VCaP (cell line): ENCODE data around the gene CTNND2.

Experiments
- H3K27ac ChIP-seq: fragments of 450-650 bp; 2 replicates; pipeline ENCODE4 v1.5.1; 2017
- TF ChIP-seq, protein P1 (sequence below): fragments of 450-650 bp; conservative IDR thresholded peaks from 2 replicates; pipeline ENCODE4 v1.5.1; 2017; ENCODE audit warnings: mild to moderate bottlenecking, moderate library complexity

CTNND2 gene

DNA sequence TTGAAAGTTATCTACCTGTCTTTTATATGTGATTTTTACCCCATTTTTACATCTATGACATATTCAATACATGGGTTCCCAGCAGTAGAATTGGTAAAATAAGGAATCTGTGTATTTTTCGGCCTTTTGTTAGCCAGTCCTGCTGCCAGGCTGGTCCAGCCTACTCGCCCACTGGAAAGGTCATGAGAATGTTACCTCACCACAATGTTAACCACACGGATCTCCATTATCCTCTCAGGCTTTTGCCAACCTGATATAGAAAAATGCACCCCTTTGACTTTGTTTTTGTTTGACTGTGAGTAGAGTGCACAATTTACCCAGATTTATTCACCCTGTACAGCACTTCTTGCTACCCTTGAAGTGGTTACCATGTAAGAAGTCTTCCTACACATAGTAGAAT is 167.2 kb downstream of the CTNND2 start:
- TF ChIP-seq, protein P1, sequence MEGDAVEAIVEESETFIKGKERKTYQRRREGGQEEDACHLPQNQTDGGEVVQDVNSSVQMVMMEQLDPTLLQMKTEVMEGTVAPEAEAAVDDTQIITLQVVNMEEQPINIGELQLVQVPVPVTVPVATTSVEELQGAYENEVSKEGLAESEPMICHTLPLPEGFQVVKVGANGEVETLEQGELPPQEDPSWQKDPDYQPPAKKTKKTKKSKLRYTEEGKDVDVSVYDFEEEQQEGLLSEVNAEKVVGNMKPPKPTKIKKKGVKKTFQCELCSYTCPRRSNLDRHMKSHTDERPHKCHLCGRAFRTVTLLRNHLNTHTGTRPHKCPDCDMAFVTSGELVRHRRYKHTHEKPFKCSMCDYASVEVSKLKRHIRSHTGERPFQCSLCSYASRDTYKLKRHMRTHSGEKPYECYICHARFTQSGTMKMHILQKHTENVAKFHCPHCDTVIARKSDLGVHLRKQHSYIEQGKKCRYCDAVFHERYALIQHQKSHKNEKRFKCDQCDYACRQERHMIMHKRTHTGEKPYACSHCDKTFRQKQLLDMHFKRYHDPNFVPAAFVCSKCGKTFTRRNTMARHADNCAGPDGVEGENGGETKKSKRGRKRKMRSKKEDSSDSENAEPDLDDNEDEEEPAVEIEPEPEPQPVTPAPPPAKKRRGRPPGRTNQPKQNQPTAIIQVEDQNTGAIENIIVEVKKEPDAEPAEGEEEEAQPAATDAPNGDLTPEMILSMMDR, result no peak
- H3K27ac ChIP-seq, result peak overlapping the region; percentile 85; the same call in 1 of the 2 replicates

DNA sequence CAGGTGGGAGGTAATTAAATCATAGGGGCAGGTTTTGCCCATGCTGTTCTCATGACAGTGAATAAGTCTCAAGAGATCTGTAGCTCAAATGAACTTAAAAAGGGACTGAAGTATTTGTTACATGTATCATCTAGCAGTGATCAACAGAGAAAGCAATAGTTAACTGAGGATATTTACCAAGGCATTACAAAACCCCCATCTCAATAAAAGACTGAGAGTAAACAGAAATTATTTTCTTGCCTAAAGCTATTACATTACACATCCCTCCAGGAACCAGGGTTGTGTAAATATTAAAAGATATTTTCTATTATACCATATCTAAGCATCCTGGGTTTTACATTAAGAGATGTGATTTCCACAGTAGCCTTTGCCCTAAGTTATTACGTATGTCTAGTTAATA is 169.9 kb downstream of the CTNND2 start:
- peak overlapping the region; percentile 85 for H3K27ac ChIP-seq
- TF ChIP-seq, protein P1, result no peak

DNA sequence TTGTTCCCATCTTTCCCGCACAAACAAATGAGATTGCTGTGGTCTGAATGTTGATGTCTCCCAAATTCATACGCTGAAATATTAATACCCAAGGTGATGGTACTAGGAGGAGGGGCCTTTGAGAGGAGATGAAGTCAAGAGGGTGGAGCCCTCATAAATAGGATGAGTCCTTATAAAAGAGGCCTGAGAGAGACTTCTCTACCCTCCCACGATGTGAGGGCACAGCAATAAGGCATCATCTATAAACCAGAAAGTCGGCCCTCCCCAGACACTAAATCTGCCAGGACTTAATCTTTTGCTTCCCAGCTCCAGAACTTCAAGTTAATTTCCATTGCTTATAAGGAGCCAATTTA is 170.4 kb downstream of the CTNND2 start:
- H3K27ac ChIP-seq, result peak overlapping the region; percentile 85
- TF ChIP-seq, protein P1, result no peak

DNA sequence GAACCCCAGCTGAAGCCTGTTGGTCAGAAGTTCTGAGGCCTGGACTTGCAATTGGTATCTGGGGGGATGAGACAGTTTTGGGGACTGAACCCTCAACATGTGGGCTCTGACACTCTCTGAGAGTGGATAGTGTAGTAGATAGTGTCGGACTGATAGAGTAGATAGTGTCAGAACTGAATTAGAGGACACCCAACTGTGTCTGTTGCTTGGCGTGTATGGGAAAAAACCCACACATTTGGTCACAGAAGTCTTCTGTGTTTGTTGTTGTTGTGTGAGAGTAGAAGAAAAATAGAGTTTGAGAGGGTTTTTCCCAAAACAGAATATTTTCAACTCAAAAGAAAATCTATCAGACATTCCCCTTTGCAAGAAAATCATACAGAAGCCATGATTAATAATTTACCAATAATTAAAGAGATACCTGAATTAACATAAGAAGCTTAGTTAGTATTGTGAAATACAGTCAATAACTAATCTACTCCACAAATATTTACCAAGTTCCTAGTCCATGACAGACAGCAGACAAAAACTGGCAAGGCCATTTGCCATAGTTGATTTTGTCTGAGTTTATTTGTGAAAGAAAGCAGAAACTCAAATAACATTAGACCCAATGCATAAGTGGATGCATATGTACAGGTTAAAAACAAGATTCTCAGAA is 170.9 kb downstream of the CTNND2 start:
- TF ChIP-seq, protein P1, result no peak
- peak overlapping the region; percentile 85 for H3K27ac ChIP-seq

DNA sequence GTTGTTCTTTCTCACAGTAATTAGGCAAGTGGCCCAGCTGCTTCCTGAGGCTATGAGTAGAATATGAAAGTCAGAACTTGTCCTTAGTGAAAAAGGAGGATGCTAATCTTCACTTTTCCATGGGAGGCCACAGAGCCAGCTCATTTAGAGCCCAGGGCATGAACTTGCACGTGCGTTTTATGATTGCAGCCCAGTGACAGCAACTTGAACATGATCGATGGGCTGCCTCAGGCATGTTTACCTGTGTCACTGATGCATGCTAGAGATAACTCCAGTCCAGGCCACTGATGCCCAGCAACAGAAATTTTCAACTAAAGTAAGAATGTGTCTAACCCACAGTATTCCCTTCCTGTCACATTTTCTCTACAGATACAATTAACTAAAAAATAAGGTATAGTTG is 179.3 kb downstream of the CTNND2 start:
- TF ChIP-seq, protein P1, result no peak
- peak overlapping the region; percentile 43 for H3K27ac ChIP-seq

DNA sequence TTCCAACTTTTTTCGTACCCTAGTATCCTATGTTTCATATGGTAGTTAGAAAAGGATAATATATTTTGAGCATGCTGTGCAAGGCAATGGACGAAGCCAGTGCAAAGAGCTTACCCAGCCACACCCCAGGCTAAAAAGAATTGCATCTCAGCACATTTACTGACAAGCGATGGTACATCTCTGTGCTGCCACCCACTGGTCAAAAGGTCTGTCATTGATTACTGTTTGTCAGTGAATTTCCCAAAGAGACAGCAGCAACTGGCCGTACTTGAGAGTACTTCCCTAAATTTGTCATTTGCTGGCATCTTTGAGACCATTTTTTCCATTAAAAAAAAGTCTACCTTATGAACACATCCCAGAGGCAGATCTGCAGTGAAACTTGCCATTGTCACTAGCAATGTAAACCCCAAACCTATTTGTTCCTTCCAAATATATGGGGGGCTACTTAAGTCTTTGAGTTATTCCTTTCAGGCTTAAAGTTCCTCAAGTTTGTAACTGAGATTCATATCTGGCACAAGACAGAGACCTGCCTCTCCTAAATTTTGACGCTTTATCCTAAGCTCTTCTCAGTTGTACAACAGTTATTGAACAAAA is 184.3 kb downstream of the CTNND2 start:
- TF ChIP-seq, protein P1, result peak; percentile 86
- no peak overlapping the region for H3K27ac ChIP-seq

DNA sequence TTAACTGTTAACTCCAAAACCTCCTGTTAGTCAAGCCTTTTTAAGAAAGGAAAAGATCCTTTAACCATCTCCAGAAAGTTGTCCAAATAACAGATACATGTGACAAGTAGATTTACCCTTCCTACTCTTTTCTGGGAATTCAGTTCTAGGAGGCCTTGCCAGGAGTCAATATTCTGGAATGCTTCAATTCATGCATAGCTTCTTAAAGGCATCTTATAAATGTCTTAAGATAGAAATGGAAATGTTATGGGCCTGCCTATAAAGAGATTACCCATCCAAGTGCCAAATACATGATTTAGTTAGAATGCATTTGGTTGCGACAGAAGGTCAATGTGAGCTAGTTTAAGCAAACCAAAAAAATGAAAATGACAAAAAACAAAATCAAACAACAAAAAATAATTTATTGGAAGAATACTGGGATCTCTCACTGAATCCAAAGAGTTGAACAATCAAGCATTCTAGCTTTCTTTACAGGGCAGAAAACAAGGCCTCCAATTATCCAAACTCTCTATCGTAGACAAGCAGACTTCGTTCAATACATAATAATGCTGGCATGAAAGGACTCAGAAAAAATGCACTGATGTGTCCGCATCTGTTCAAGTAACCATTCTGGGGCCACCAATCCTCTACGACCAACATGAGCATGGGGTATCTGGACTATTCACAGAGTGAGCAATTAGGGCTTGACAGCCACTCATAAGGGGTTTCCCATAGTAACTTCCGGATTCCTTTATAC is 188.6 kb downstream of the CTNND2 start:
- no peak overlapping the region for H3K27ac ChIP-seq
- TF ChIP-seq, protein P1, result no peak
